Measurements from ENCODE around the gene C16orf74.

C16orf74 gene

GRCh38 chr16:85715169-85716021 lies 35.5 kb downstream of the C16orf74 start:
- peak; percentile 62 for DNase-seq

- DNase-seq = no peak
Observed at GRCh38 chr16:85712801-85713200, 38.1 kb downstream of the C16orf74 start.

GRCh38 chr16:85711982-85712587 lies 38.8 kb downstream of the C16orf74 start:
- DNase-seq = no peak

- no peak for DNase-seq
Observed at GRCh38 chr16:85710732-85711131, 40.2 kb downstream of the C16orf74 start.

- no peak for DNase-seq
Observed at GRCh38 chr16:85709766-85710585, 40.9 kb downstream of the C16orf74 start.

- no peak for DNase-seq
Observed at GRCh38 chr16:85708338-85708737, 42.6 kb downstream of the C16orf74 start.

- no peak for DNase-seq
Observed at GRCh38 chr16:85707528-85708095, 43.3 kb downstream of the C16orf74 start.

- DNase-seq = no peak
Observed at GRCh38 chr16:85706449-85707034, 44.4 kb downstream of the C16orf74 start.

- no peak for DNase-seq
Observed at GRCh38 chr16:85704900-85705846, 45.7 kb downstream of the C16orf74 start.

- DNase-seq = no peak
Observed at GRCh38 chr16:85704011-85704410, 46.9 kb downstream of the C16orf74 start.

GRCh38 chr16:85699628-85700027 lies 51.3 kb downstream of the C16orf74 start:
- no peak for DNase-seq

GRCh38 chr16:85698935-85699558 lies 51.8 kb downstream of the C16orf74 start:
- DNase-seq = no peak

- no peak for DNase-seq
Observed at GRCh38 chr16:85698459-85698891, 52.4 kb downstream of the C16orf74 start.

GRCh38 chr16:85697431-85697830 lies 53.5 kb downstream of the C16orf74 start:
- DNase-seq = no peak

- no peak for DNase-seq
Observed at GRCh38 chr16:85696781-85697180, 54.1 kb downstream of the C16orf74 start.

GRCh38 chr16:85695196-85696128 lies 55.4 kb downstream of the C16orf74 start:
- DNase-seq = no peak

- no peak for DNase-seq
Observed at GRCh38 chr16:85690469-85691064, 60.3 kb downstream of the C16orf74 start.

GRCh38 chr16:85689950-85690320 lies 61.0 kb downstream of the C16orf74 start:
- no peak for DNase-seq

- no peak for DNase-seq
Observed at GRCh38 chr16:85689285-85689949, 61.5 kb downstream of the C16orf74 start.

Measured in right forelimb (tissue), 1 donor.